ENCODE measurements around the gene RHOT2.
"Not testable (repeated sequence)": the region's sequence is repeated elsewhere in the genome, so short reads cannot be mapped to it uniquely, and the experiment has no call there.

The RHOT2 gene

DNA sequence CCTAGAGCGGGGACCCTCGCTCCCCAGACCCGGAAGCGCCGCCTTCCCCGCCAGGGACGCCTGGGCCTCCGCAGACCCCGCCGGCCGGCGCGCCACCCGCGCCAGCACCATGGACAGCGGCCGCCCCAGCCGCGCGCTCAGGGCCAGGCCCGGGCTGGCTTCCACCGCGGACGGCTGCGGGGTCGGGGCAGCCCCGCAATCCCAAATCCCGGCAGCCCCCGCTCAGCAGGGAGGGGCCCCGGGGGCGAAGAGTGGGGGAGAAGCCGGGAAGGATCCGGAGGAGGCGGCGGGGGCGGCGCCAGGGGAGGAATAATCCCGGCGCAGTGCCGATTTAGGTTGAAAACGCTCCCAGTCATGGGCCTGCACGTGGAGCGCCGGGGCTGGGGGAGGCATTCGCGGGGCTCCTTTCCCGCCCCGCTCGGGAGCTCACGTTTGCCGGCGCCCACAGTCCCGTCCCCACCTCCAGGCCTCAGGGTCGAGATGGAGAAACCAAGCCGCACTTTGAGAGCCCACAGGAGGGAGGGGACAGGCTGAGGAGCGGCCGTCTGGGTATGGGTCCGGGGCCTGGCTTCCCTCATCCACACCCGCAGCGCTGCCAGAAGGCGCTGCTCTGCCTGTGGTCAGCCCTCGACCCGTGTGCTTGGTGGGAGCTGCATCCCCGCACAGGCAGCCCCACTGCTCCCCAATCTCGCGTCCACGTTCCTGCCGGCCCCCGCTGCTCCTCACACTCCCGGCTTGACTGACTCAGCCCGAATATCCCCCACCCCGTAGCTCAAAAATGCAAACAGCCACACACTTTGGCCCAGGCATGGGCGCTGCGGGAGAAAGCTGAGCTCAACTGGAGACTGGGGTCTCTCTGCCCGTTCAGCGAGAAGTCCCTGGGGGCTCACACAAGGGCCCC is 33.0 kb downstream of the RHOT2 start:
- peak; percentile 38 for DNase-seq (ENCODE audit: low read depth)

- DNase-seq (ENCODE audit: low read depth): no peak
These were observed 34.4 kb downstream of the RHOT2 start for GRCh38 chr16:702341-702740.

DNA sequence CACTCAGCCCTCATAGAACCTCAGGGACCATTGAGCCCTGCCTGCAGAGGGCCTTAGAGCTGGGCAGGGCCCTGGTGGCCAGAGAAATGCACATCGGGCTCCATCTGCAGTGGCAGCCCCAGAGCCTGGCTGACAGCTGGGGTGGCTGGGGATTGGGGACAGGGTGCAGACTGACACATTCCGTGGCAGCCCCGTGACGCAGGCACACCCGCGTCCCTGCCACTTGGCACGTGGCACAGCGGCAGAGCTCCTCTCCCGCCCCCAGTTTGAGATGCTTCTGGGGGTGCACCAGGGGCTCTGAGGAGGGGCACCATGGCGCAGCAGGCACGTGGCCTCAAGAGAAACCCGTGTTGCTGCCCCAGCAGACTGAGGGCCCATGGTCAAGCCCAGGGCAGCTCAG is 35.5 kb downstream of the RHOT2 start:
- no peak for DNase-seq (ENCODE audit: low read depth)

GRCh38 chr16:704047-704446 is 36.1 kb downstream of the RHOT2 start:
- DNase-seq (ENCODE audit: low read depth): no peak

GRCh38 chr16:704552-705380 is 36.8 kb downstream of the RHOT2 start:
- no peak for DNase-seq (ENCODE audit: low read depth)

DNA sequence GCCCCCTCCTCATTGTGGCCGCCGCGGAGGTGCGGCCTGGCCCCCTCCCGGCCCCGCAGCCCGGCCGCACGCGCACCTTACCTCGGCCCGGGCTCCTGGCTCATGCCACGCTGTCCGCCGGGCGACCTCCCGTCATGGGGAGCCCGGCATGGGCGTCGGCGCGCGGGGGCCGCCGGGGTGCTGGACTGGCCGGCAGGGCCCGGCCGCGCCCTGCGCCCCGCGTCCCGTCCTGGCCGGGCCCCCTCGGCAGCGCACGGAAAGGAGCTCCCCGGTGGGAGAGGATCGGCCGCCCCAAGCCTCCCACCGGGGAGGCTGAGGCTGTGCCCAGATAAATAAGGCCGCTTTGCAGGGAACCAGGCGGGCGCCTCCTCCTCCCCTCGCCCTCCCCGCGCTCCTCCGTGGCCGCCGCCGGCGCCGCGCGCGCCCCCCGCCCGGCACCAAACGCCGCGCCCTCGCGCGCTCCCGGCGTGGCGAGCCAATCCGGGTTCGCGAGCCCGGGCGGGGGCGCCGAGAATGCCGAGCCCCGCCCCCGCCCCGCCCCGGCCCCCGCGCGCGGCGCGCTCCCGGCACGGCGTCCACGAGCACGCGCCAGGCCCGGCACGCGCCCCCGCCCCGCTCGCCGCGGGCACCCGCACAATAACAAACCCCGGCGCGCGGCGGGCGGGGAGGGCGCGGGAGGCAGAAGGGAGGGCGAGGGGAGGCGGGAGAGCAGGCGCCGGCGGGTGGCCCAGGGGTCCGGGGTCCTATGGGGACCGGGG is 37.7 kb downstream of the RHOT2 start, which contains the start of gene FBXL16:
TSS of gene FBXL16 (minus strand) at position 371 of the 758 bp plus-strand sequence. CDS start 8,396 bp downstream, outside the sequence.
- no peak for DNase-seq (ENCODE audit: low read depth)

- no peak for DNase-seq (ENCODE audit: low read depth)
These were observed 38.5 kb downstream of the RHOT2 start for GRCh38 chr16:706189-707061.

- DNase-seq (ENCODE audit: low read depth): no peak
These were observed 39.2 kb downstream of the RHOT2 start for GRCh38 chr16:707062-707538.

- no peak for DNase-seq (ENCODE audit: low read depth)
These were observed 40.1 kb downstream of the RHOT2 start for GRCh38 chr16:708019-708418.

GRCh38 chr16:708959-709358 is 41.0 kb downstream of the RHOT2 start:
- DNase-seq (ENCODE audit: low read depth): no peak

DNA sequence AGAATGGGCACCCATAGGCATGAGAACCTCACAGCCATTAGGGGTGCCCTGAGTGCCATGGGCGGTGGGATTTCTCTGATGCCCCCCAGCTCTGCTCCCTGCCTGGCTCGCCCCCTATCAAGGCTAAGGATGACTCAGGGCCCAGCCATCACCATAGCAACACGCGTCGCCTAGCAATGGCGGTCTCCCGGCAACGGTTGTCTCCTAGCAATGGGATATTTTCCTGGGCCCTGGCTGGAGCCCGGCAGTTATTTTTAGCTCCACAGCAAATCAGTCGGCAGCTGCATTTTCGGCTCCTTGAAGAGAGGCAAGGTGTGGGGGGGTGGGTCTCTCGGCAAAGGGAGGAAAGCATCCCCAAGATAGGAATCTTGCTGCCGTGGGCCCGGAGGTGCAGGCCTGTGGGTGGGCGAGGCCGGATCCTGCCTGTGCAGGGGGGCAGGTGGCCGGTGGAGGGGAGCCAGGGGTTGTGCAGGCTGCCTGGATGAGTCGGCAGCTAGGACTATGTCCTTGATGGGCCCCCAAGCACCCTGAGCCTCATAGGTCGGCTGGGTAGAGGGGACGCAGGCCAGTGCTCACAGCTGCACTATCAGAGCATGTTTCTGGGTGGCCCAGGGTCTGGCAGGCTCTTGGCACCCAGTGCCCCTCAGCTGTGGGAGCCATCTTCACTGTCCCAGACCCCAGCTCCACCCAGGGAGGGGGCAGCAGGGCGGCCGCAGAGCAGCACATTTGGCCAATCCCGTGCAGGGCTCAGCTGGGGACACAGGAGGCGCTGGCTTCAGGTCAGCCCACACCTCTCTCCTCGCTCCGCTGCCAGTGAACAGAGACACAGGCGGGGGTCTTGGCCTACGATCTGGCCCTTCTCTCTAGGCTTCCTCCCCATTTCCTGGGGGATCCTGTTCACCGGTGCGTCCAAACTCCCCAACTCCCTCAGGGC is 41.9 kb downstream of the RHOT2 start:
- DNase-seq (ENCODE audit: low read depth): no peak

- no peak for DNase-seq (ENCODE audit: low read depth)
These were observed 42.7 kb downstream of the RHOT2 start for GRCh38 chr16:710500-711075.

DNA sequence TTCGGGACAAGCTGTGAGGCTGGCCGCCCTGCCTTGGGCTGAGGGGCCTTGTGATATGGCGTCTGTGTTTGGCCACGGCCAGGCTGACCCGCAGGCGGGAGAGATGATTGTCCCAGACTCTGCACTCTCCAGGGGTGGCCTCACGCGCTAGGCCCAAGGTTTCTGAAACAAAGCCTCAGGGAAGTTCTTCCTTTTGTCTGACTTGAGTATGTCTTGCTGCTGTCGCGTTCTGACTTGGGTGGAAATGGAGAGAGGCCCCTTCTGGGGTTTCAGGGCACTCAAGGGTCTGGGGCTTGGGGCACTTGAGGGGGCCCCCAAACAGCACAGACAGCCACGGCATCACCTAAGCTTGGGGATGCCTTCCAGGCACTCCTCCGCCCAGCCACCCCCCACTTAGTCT is 43.2 kb downstream of the RHOT2 start:
- no peak for DNase-seq (ENCODE audit: low read depth)

GRCh38 chr16:711548-712320 is 43.8 kb downstream of the RHOT2 start:
- peak; percentile 73 for DNase-seq (ENCODE audit: low read depth)

- DNase-seq (ENCODE audit: low read depth): not testable (repeated sequence)
These were observed 44.9 kb downstream of the RHOT2 start for GRCh38 chr16:712740-713250.

DNA sequence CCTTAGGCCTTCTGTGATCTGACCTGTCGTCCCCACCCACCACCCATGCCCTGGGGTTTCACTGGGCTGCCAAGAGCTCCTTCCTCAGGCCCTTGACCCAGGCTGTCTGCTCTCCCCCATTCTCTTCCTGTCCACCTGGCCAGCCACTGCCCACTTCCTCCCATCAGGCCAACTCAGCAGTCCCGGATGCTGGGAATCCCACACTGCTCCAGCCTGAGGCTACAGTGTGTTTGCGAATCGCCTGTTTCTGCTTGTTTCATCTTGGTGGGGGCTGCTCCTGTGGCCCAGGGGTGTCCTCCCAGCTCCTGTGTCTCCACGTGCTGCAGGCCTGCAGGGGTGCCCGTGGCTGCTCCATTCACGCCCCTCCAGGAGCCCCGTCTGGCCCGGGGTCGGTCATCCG is 46.1 kb downstream of the RHOT2 start:
- DNase-seq (ENCODE audit: low read depth): no peak

- DNase-seq (ENCODE audit: low read depth): peak; percentile 86
These were observed 46.9 kb downstream of the RHOT2 start, which contains the start of gene METRN for GRCh38 chr16:714558-715476. METRN (plus strand) TSS chr16:715118; CDS start chr16:715290, 172 bp downstream.

All from activated T-helper 9 cell treated with anti-CD3 and anti-CD28 coated beads, Interleukin-2, amount 50 U/mL, for 16 hours (primary cell).